Gastrocnemius medialis (tissue), 4 donors: ENCODE results near the gene TMCO4. TPM values are rescaled to one million over a fixed set of nuclear protein-coding genes. Genes with fewer than 3 reads are reported as not detected.

Experiments used
- ATAC-seq, 2 donors: fragments of 150-250 bp; one replicate each; pipeline ENCODE4 v1.9.1; 2016
- DNase-seq, 2 donors: peaks; one replicate each; pipeline ENCODE4 v3.0.0-alpha.2; 2019
- H3K27ac ChIP-seq, 4 donors: fragments of 200-600 bp; sonication (generic); 1 replicate in 1 of 4; 2 replicates in 3 of 4; pipeline ENCODE4 v1.5.1; 2016 to 2018; ENCODE audit warnings: mild to moderate bottlenecking in 2 of 4, moderate library complexity in 1 of 4
- H3K27me3 ChIP-seq, 3 donors: fragments of 200-600 bp; sonication (generic) in 2 of 3; 1 replicate in 1 of 3; 2 replicates in 2 of 3; pipeline versions ENCODE4 v1.5.1 to v1.6.0; 2016 to 2019; ENCODE audit warnings: mild to moderate bottlenecking in 1 of 3, moderate library complexity in 1 of 3
- H3K36me3 ChIP-seq, 2 donors: fragments of 200-600 bp; sonication (generic) in 1 of 2; one replicate each; pipeline ENCODE4 v1.5.1; 2017 to 2018
- H3K4me1 ChIP-seq, 2 donors: fragments of 200-600 bp; sonication (generic) in 1 of 2; one replicate each; pipeline ENCODE4 v1.5.1; 2016 to 2017; ENCODE audit warnings: mild to moderate bottlenecking in 2 of 2
- H3K4me3 ChIP-seq, 4 donors: fragments of 200-600 bp; sonication (generic) in 3 of 4; 1 replicate in 1 of 4; 2 replicates in 3 of 4; pipeline ENCODE4 v1.5.1; 2016 to 2019; ENCODE audit warnings: mild to moderate bottlenecking in 2 of 4
- H3K9me3 ChIP-seq, 3 donors: fragments of 200-600 bp; sonication (generic) in 2 of 3; 1 replicate in 1 of 3; 2 replicates in 2 of 3; pipeline ENCODE4 v1.5.1; 2016 to 2019
- POLR2A ChIP-seq, 2 donors: fragments of 450-650 bp; IDR thresholded peaks; one replicate each; pipeline ENCODE4 v1.6.1; 2017; ENCODE audit warnings: antibody characterized with exemption in 2 of 2, mild to moderate bottlenecking in 2 of 2, moderate library complexity in 2 of 2
- in situ Hi-C, 4 donors: fragments of 200-750 bp; cut with MboI; loops; one replicate each; pipeline versions ENCODE4 v1.15.0 to v1.8.0; 2017; ENCODE audit warnings: low sequenced_read_pairs in 4 of 4
- intact Hi-C: fragments of 100-400 bp; cut with DNase I; formaldehyde crosslinking; loops from one replicate; pipeline ENCODE4 v1.15.1; 2023; ENCODE audit warnings: low total_unique reads
- total RNA-seq, 4 donors: library from RNA; depleted of rRNA; stranded (reverse); fragments of >200 nt; gene quantifications; one replicate each; pipeline versions ENCODE4 v1.1.0 to v1.2.3, GENCODE V29; 2016
- TF ChIP-seq, protein P1 (sequence below), 5 experiments: fragments of 450-650 bp in 3 of 5; fragments of 200-600 bp in 2 of 5; sonication (generic) in 2 of 5; IDR thresholded peaks in 4 of 5; conservative IDR thresholded peaks in 1 of 5; 1 replicate in 4 of 5; 2 replicates in 1 of 5; pipeline ENCODE4 v1.5.1; 2016 to 2019; ENCODE audit warnings: antibody characterized with exemption in 5 of 5, mild to moderate bottlenecking in 3 of 5, moderate library complexity in 3 of 5

The TMCO4 gene
- total RNA-seq, 4 donors from 2014 or later: 0.95 to 3.9 (median 2.4) TPM

DNA sequence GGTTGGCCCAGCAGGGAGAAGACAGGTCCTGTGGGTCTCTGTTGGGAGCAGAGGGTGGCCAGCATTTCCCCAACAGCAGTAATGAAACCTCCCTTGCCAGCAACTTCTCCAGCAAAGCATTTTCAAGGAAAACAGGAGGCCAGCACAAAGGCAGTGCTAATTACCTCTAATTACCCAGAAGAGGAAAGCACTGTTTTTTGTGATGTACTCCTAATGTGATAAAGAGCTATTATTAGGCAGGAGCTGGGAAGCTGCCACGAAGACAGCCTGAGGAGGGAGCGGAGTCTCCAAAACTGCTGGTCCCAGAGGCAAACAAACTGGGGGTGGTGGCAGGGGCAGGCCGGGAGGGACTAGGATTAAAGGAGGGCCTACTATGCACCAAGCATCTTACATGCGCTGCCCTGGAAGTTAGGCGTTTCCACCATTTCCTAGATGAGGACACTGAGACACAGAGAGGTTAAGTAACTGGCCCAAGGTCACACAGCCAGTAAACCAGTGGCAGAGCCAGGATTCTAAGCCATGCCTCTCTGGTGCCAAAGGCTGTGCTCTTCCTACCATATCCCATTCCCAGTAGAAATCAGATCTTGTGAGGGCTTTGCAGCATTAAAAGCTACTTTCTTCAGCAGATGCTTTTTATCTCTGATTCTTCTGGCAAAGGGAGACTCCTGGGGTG is 110.5 kb downstream of the TMCO4 start:
- intact Hi-C loops: no loop called here
- no peak for DNase-seq
- no peaks in the 10 kb centered on the region for H3K36me3 ChIP-seq

DNA sequence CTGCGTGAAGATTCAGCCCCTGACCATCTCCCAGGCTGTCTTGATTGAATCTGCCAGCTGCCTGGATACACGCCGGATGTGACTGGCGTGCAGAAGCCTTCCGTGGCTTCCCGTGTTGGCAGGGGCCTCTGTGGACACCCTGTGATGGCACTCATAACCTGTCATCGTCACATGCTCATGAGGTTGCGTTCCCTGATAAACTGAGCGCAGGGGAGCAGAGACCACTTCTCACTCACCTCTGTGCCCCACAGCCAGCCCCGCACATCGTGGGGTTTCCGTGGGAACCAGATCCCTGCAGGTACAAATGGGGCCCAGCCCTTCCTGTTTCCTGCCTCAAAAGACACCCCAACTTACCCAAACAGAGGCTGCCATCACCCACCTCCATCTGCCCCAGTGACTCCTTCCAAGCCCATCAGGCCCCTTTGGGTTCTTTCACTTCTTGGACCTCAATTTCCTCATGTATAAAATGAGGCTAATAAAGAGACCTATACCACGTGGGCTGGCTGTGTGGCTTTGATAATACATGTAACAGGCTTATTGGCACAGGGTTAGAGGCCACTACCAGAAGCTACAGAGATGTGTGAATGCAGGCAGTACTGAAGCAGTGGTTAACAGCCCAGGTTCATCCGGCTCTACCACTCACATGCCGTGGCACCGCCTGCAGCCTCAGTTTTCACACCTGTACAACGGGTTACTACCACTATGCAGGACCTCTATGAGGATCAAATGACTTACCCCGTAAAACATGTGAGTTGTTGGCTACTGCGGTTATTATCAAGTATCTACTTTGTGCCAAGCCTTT is 111.5 kb downstream of the TMCO4 start:
- Histone ChIP-seq H3K4me3 (no peak overlapping the region), H3K9me3 (no peaks in the 10 kb centered on the region), H3K27ac (no peak overlapping the region), H3K27me3 (no peaks in the 10 kb centered on the region), H3K4me1 (no peaks in the 10 kb centered on the region), H3K36me3 (no peaks in the 10 kb centered on the region)
- TF ChIP-seq POLR2A (IDR thresholded peaks at IDR 0.05): no peak
- TF ChIP-seq, protein P1, sequence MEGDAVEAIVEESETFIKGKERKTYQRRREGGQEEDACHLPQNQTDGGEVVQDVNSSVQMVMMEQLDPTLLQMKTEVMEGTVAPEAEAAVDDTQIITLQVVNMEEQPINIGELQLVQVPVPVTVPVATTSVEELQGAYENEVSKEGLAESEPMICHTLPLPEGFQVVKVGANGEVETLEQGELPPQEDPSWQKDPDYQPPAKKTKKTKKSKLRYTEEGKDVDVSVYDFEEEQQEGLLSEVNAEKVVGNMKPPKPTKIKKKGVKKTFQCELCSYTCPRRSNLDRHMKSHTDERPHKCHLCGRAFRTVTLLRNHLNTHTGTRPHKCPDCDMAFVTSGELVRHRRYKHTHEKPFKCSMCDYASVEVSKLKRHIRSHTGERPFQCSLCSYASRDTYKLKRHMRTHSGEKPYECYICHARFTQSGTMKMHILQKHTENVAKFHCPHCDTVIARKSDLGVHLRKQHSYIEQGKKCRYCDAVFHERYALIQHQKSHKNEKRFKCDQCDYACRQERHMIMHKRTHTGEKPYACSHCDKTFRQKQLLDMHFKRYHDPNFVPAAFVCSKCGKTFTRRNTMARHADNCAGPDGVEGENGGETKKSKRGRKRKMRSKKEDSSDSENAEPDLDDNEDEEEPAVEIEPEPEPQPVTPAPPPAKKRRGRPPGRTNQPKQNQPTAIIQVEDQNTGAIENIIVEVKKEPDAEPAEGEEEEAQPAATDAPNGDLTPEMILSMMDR (IDR thresholded peaks at IDR 0.05 in 4 of 5, conservative IDR thresholded peaks at IDR 0.05 in 1 of 5): no peak
- DNase-seq (no peak), ATAC-seq (no peak)
- intact Hi-C loops: no loop called here
- in situ Hi-C loops: no loop called here

More for the DNA sequence above, 110.5 kb downstream of the TMCO4 start:
- no peaks in the 10 kb centered on the region for H3K27me3 ChIP-seq
- ATAC-seq: no peak
- H3K27ac ChIP-seq: no peak overlapping the region
- in situ Hi-C loops: no loop called here
- H3K9me3 ChIP-seq: no peaks in the 10 kb centered on the region
- no peaks in the 10 kb centered on the region for H3K4me1 ChIP-seq
- TF ChIP-seq, protein P1 (IDR thresholded peaks at IDR 0.05 in 4 of 5, conservative IDR thresholded peaks at IDR 0.05 in 1 of 5): no peak
- no peak for TF ChIP-seq POLR2A (IDR thresholded peaks at IDR 0.05)
- no peak overlapping the region for H3K4me3 ChIP-seq

DNA sequence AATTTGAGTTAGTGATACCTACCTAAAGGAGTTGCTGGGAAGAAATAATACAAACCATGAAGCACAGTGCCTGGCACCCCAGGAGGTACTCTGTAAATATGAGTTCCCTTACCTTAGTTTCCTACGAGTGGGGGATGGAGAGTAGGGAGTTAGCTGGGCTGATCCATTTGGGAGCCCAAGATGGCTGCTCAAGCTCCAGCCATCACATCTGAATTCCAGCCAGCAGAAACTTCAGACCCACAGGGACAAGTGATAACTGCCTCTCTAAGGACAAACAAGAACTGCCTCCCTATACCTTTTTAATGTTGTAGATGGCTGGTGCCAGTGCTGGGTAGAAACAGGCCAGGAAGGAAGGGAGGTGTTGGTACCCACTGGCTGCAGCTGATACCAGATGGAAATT is 112.3 kb downstream of the TMCO4 start:
- intact Hi-C loops: no loop called here
- no peak for ATAC-seq
- H3K36me3 ChIP-seq: no peaks in the 10 kb centered on the region
- no peaks in the 10 kb centered on the region for H3K27me3 ChIP-seq
- TF ChIP-seq, protein P1 (IDR thresholded peaks at IDR 0.05 in 4 of 5, conservative IDR thresholded peaks at IDR 0.05 in 1 of 5): no peak
- TF ChIP-seq POLR2A (IDR thresholded peaks at IDR 0.05): no peak
- H3K27ac ChIP-seq: no peak overlapping the region
- DNase-seq: no peak
- no peaks in the 10 kb centered on the region for H3K9me3 ChIP-seq
- H3K4me3 ChIP-seq: no peak overlapping the region
- no peaks in the 10 kb centered on the region for H3K4me1 ChIP-seq
- in situ Hi-C loops: no loop called here

GRCh38 chr1:19685994-19686393 is 113.7 kb downstream of the TMCO4 start:
- TF ChIP-seq POLR2A (IDR thresholded peaks at IDR 0.05): no peak
- TF ChIP-seq, protein P1 (IDR thresholded peaks at IDR 0.05 in 4 of 5, conservative IDR thresholded peaks at IDR 0.05 in 1 of 5): no peak
- Histone ChIP-seq H3K9me3 (no peaks in the 10 kb centered on the region), H3K27me3 (no peaks in the 10 kb centered on the region), H3K4me3 (no peak overlapping the region), H3K36me3 (no peaks in the 10 kb centered on the region), H3K27ac (no peak overlapping the region), H3K4me1 (no peaks in the 10 kb centered on the region)
- in situ Hi-C loops: no loop called here
- no peak for ATAC-seq
- no peak for DNase-seq
- intact Hi-C loops: no loop called here
